Sigmoid colon (tissue), 4 donors: ENCODE measurements around the gene BCL3.

Experiments used
- CTCF ChIP-seq, 4 experiments: fragments of 450-650 bp in 3 of 4; fragments of 200-600 bp in 1 of 4; IDR thresholded peaks; one replicate each; pipeline ENCODE4 v1.5.1; 2016 to 2019; ENCODE audit warnings: antibody characterized with exemption in 4 of 4, mild to moderate bottlenecking in 3 of 4, moderate library complexity in 2 of 4
- EP300 ChIP-seq, 4 donors: sonication (generic); formaldehyde crosslinking; IDR thresholded peaks; one replicate each; pipeline ENCODE4 v1.6.1; 2017; ENCODE audit warnings: antibody characterized with exemption in 4 of 4
- POLR2A ChIP-seq, 2 donors: fragments of 450-650 bp; IDR thresholded peaks; one replicate each; pipeline ENCODE4 v1.6.1; 2016; ENCODE audit warnings: antibody characterized with exemption in 2 of 2, mild to moderate bottlenecking in 2 of 2, moderate library complexity in 2 of 2

GRCh38 chr19:44783545-44783944 lies 35.0 kb downstream of the BCL3 start:
- TF ChIP-seq CTCF (IDR thresholded peaks at IDR 0.05) (no peak), EP300 (IDR thresholded peaks at IDR 0.05) (no peak), POLR2A (IDR thresholded peaks at IDR 0.05) (no peak)
